ENCODE results near the gene NELL2.

GRCh38 chr12:44720265-44720664, 155.8 kb downstream of the NELL2 start:
- no peak for TF ChIP-seq CTCF (IDR thresholded peaks at IDR 0.05)
- no peak for TF ChIP-seq POLR2A (IDR thresholded peaks at IDR 0.05)
